GM21447 (cell line): Measurements from ENCODE around the gene GRIN2B.

Experiments
- ATAC-seq: cut with Tn5 transposase; IDR thresholded peaks from one replicate; pipeline ENCODE4 v1.9.1; 2021; ENCODE audit not compliant: unreplicated experiment

GRIN2B gene

GRCh38 chr12:13957576-13957975 is 23.8 kb downstream of the GRIN2B start:
- no peak for ATAC-seq

GRCh38 chr12:13956060-13956590 is 25.3 kb downstream of the GRIN2B start:
- ATAC-seq: no peak

GRCh38 chr12:13952096-13952495 is 29.3 kb downstream of the GRIN2B start:
- ATAC-seq: no peak

- ATAC-seq: no peak
Measured at GRCh38 chr12:13950502-13950901, 30.9 kb downstream of the GRIN2B start.

GRCh38 chr12:13948621-13949020 is 32.8 kb downstream of the GRIN2B start:
- ATAC-seq: no peak

GRCh38 chr12:13947276-13947946 is 34.0 kb downstream of the GRIN2B start:
- ATAC-seq: no peak

GRCh38 chr12:13945641-13946040 is 35.8 kb downstream of the GRIN2B start:
- ATAC-seq: no peak

GRCh38 chr12:13945236-13945635 is 36.2 kb downstream of the GRIN2B start:
- ATAC-seq: no peak

- ATAC-seq: no peak
Measured at GRCh38 chr12:13942826-13943225, 38.6 kb downstream of the GRIN2B start.

- ATAC-seq: no peak
Measured at GRCh38 chr12:13941258-13942249, 39.8 kb downstream of the GRIN2B start.

GRCh38 chr12:13940335-13940865 is 41.0 kb downstream of the GRIN2B start:
- ATAC-seq: no peak

- no peak for ATAC-seq
Measured at GRCh38 chr12:13937735-13938134, 43.7 kb downstream of the GRIN2B start.

- ATAC-seq: no peak
Measured at GRCh38 chr12:13935169-13935568, 46.2 kb downstream of the GRIN2B start.
